Prostate gland (tissue), 2 donors: ENCODE results near the gene MKLN1.

Experiments
- POLR2A ChIP-seq: fragments of 450-650 bp; IDR thresholded peaks from one replicate; pipeline ENCODE4 v1.6.1; 2016; ENCODE audit warnings: antibody characterized with exemption, mild to moderate bottlenecking
- TF ChIP-seq, protein P1 (sequence below), 4 experiments: fragments of 200-600 bp in 2 of 4; fragments of 450-650 bp in 2 of 4; sonication (generic) in 2 of 4; IDR thresholded peaks; 1 replicate in 3 of 4; 2 replicates in 1 of 4; pipeline ENCODE4 v1.5.1; 2016 to 2019; ENCODE audit warnings: antibody characterized with exemption in 4 of 4, mild to moderate bottlenecking in 2 of 4, moderate library complexity in 2 of 4

DNA sequence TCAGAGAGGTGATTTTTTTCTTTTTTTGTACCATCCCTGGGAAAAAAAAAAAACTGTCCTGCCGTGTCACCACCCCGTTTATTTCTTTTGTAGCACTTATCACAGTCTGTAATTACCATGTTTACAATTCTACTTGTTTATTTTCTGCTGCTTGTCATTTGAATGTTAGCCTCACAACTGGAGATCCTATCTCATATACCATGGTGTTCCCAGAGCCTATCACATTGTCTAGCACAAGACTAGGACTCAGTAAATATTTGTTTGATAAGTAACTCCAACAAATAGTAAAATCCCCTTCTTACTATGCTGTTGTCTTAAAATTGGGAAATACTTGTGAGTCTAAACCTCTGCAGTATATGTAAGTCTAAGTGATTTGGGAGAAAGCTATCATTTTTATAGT lies 36.0 kb downstream of the MKLN1 start:
- TF ChIP-seq POLR2A = no peak
- TF ChIP-seq, protein P1, sequence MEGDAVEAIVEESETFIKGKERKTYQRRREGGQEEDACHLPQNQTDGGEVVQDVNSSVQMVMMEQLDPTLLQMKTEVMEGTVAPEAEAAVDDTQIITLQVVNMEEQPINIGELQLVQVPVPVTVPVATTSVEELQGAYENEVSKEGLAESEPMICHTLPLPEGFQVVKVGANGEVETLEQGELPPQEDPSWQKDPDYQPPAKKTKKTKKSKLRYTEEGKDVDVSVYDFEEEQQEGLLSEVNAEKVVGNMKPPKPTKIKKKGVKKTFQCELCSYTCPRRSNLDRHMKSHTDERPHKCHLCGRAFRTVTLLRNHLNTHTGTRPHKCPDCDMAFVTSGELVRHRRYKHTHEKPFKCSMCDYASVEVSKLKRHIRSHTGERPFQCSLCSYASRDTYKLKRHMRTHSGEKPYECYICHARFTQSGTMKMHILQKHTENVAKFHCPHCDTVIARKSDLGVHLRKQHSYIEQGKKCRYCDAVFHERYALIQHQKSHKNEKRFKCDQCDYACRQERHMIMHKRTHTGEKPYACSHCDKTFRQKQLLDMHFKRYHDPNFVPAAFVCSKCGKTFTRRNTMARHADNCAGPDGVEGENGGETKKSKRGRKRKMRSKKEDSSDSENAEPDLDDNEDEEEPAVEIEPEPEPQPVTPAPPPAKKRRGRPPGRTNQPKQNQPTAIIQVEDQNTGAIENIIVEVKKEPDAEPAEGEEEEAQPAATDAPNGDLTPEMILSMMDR (IDR thresholded peaks at IDR 0.05) = no peak
